OCI-LY1 (cell line): ENCODE results near the gene OSBPL1A.

ENCODE experiments used
- EZH2 ChIP-seq: fragments of 200-600 bp; sonication (generic), shearing (Covaris generic); IDR thresholded peaks from 2 replicates; pipeline ENCODE4 v1.8.0; 2017; ENCODE audit warnings: borderline replicate concordance, mixed run types, mild to moderate bottlenecking, antibody characterized with exemption, low read length, moderate library complexity, mixed read lengths
- TF ChIP-seq, protein P1 (sequence below): fragments of 200-600 bp; sonication (generic), shearing (Covaris generic); IDR thresholded peaks from 2 replicates; pipeline ENCODE4 v1.5.1; 2017; ENCODE audit warnings: mild to moderate bottlenecking, antibody characterized with exemption, low read length, moderate library complexity, mixed read lengths

DNA sequence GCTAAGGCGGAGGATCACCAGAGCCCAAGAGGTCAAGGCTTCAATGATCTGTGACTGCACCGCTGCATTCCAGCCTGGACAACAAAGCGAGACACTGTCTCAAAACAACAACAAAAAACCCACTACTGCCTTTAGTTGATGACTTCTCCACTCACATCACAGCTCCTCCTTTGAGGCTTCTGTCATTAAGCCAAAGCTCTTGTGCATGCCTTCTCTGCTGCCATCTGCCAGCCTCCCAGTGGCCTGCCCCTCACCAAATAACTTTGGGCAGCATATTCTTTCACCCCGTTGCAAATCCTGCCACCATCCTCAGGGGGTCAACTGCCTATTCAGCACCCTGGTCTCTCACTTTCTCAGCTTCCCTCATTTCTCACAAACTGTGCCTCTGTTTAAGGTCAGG lies 27.5 kb downstream of the OSBPL1A start:
- TF ChIP-seq EZH2: no peak
- TF ChIP-seq, protein P1, sequence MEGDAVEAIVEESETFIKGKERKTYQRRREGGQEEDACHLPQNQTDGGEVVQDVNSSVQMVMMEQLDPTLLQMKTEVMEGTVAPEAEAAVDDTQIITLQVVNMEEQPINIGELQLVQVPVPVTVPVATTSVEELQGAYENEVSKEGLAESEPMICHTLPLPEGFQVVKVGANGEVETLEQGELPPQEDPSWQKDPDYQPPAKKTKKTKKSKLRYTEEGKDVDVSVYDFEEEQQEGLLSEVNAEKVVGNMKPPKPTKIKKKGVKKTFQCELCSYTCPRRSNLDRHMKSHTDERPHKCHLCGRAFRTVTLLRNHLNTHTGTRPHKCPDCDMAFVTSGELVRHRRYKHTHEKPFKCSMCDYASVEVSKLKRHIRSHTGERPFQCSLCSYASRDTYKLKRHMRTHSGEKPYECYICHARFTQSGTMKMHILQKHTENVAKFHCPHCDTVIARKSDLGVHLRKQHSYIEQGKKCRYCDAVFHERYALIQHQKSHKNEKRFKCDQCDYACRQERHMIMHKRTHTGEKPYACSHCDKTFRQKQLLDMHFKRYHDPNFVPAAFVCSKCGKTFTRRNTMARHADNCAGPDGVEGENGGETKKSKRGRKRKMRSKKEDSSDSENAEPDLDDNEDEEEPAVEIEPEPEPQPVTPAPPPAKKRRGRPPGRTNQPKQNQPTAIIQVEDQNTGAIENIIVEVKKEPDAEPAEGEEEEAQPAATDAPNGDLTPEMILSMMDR: no peak
